Fibroblast of pulmonary artery (primary cell): ENCODE results near the gene GPR78.
A peak's percentile ranks its signal among the peaks of the same experiment; 100 is the strongest.

Experiments
- DNase-seq: peaks from one replicate; pipeline ENCODE4 v3.0.0-alpha.2; 2010; ENCODE audit warnings: low read depth
- H3K4me3 ChIP-seq: replicated peaks from 2 replicates; pipeline ENCODE4 v1.5.1; 2011; ENCODE audit warnings: low read depth, mild to moderate bottlenecking, control low read depth, low read length, moderate library complexity
- CTCF ChIP-seq: IDR thresholded peaks from 2 replicates; pipeline ENCODE4 v1.5.1; 2011; ENCODE audit warnings: mild to moderate bottlenecking, control low read depth, low read length, inconsistent platforms; ENCODE audit errors: missing control alignments

GPR78 gene

DNA sequence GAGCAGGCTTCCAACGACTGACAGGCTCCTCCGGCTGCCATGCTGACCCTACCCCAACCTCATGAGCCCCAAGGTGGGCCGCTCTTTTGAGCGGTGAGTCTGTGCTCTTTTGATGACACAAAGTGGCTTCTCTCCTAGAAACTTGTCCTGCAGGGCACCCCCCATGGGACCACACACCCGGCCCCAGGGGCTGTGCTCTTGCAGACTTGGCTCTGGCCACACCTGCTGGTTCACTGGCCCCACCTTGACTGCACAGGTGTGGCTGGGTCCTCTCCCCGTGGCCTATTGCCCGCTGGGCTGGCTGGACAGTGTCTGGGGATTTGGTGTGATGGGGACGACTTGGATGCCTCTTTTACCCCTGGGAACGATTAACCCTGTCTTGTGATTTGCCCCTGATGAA lies 10.9 kb downstream of the GPR78 start:
- no peak for DNase-seq
- TF ChIP-seq CTCF, result no peak
- no peak overlapping the region for H3K4me3 ChIP-seq

DNA sequence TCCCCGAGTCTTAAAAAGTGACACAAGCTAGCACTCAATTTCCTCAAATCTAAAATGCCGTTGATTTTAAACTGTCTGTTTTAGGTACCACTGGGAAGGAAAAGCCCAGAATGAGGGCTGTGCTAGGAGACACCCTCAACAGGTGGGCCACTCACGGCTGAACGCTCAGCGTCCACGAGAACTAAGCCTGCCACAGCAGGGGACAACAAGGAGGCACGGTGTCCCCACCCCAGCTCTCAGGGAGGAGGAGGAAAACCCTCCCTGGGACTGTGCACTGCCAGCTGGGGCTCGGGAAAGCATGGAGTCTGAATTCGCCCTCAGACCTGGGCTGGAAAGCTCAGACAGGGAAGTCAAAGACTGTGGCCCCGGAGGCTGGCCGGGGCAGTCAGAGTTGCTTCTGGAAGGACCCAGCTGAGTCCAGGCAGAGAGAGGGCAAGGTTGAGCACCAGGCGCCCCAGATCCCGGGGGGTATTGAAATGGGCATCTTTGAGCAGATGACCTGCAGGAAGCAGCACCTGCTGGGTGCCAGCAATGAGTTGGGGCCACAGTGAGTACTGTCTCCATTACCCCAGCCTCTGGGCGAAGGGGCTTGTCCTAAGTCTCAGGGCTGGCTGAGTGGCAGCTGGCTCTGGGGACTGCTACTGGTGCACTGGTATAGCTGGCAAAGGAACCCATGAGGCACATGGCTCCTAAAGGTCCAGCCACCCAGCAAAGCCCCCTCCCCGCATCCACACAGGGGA lies 11.6 kb downstream of the GPR78 start:
- DNase-seq, result no peak
- H3K4me3 ChIP-seq, result no peak overlapping the region
- no peak for TF ChIP-seq CTCF

DNA sequence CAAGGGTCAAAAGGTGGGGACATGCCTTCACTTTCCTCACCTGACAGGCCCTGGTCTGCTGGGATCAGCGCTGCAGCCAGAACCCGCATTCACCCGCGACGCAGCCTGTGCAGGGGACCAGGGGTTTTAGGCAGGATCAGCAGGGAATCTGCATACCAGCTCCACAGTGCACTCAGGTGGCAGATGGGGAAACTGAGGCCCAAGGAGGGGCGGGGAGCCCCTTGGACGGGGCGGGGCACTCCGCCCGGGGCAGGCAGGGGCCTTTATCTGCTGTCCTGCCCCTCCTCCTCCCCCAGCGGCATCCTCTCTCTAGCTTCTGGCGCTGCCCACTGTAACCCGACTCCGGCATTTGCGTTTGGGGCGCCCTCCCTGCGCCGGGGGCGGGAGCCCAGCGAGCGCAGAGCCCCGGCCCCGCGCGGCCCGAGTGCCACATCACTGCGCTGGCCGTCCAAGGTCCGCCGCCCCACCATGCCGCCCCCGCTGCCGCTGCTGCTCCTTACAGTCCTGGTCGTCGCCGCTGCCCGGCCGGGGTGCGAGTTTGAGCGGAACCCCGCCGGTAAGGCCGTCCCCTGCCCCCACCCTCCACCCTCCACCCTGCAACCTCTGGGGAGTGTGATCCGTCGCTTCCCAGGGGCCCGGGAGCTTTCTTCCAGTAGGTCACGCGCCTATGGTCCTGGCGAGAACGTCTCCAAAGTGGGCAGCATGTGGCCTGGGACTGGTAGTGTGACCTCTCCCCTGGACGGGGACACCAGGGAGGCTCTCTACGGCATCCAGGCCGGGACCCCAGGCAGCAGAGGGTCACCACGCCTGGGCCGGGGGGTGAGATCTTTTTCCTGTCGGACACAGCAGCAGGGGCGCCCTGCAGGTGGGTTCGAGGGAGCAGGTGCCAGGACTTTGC lies 12.4 kb downstream of the GPR78 start, which contains the start of gene CPZ:
TSS of gene CPZ (plus strand) at position 400 of the 898 bp plus-strand sequence. CDS start at position 469, 69 bp downstream.
- peak; percentile 4 for DNase-seq
- no peak for TF ChIP-seq CTCF
- H3K4me3 ChIP-seq, result peak within 1 kb of the TSS; percentile 14

DNA sequence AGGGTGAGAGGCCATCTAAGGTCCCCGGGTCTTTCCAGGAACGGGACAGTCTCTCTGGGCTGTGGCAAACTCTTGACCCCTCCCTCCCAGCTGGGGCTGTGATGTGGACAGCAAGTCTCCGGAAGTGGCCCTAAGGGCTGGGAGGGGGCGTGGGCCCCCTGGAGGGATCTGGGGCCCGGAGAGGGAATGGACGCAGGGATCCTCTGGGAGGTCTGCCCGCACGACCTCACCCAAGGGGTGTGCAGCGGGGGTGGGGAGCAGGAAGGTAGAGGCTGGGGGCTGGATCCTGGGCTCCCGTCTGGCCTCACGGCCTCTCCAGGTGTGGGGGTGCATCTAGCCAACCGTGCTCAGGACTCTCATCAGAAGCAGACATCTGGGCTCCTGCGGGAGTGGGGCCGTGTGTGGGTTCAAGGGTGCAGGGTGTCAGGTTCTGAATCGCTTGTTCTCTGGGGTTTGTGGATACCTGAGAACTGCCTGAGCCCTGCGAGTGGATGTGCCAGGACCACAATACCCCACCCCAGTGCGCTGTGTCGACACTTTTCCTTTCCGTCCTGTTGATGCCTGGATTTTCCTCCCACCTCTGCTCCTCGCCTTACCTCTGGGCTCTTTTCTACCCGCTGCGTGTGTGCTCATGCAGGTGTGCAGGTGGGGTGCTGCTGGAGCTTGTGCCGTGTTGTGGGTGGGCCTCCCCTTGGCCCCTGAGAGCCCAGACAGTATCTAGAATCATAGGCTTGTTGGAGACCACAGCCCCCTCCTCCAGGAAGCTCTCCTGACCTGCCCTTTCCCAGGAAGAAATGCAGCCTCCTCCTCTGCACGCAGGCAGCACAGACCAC lies 13.3 kb downstream of the GPR78 start:
- peak overlapping the region; percentile 14 for H3K4me3 ChIP-seq
- no peak for TF ChIP-seq CTCF
- no peak for DNase-seq

GRCh38 chr4:8594097-8595038 lies 14.2 kb downstream of the GPR78 start:
- no peak overlapping the region for H3K4me3 ChIP-seq

More at GRCh38 chr4:8594097-8595038, 14.2 kb downstream of the GPR78 start:
- peak; percentile 72 for TF ChIP-seq CTCF
- peak; percentile 80 for DNase-seq
